DMS 273 (cell line): ENCODE measurements around the gene FSHB.
"Not testable (repeated sequence)": the region's sequence is repeated elsewhere in the genome, so short reads cannot be mapped to it uniquely, and the experiment has no call there.

ENCODE experiments used
- DNase-seq: peaks from one replicate; lab custom pipeline; 2025; ENCODE audit not compliant: unreplicated experiment; lab: John Stamatoyannopoulos, UW

Gene FSHB

DNA sequence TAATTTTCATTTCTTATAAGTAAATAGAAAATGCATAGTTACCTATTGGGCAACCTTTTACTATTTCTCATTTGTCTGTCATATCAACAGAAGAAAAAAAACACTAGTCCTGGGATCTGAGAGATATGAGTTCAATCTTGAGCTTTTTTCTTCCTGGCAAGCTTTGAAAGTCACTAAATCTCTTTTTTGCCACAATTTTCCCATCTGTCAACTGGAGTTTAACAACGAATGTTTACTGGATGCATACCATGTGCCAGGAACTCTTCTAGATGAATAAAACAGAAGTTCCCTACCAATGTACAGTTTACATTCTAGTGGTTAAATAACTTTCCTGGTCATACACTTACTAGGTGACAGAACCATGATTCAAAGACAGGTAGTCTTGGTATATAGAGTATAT is 31.0 kb downstream of the FSHB start:
- no peak for DNase-seq

DNA sequence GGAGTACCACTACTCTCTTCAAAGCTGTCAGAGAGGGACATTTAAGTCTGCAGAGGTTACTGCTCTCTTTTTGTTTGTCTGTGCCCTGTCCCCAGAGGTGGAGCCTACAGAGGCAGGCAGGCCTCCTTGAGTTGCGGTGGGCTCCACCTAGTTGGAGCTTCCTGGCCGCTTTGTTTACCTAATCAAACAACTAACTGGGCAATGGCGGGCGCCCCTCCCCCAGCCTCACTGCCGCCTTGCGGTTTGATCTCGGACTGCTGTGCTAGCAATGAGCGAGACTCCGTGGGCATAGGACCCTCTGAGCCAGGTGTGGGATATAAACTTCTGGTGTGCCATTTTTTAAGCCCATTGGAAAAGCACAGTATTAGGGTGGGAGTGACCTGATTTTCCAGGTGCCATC is 37.8 kb downstream of the FSHB start:
- not testable (repeated sequence) for DNase-seq

DNA sequence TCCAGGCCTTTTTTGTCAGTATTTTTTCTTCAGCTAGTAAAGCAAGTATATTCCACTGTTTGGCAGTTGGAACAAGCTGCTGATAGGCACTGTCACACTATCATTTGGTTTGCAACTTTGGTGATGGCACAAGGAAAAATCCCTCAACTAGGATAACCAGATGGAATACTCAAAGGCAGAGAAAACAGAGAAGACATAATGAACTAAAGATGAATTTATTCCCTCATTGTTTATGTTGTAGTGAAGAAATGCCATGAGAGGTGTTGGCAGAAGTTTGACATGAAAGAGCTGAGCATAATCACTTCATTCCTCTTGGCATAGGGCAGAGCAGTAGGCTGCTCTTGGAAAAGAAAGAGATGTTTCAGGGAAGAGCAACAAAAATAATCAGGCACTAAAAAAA is 39.9 kb downstream of the FSHB start:
- no peak for DNase-seq

DNA sequence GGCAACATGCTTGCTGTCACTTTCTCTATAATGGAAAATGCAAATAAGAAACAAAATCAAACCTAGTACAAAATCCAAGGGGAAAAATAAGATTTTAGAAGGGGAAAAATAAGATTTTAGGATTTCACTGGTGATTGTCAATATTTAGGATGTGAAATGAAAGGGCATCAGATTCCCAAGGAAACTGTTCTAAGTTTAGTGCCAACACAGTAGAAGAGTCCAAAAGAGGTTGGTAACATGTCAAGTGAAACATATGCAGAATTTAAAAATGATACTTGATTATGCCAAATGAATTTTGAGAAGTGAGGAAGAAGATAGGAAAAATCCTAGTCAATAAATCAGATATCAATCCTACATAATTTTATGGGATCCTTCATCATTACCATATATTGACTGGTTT is 46.4 kb downstream of the FSHB start:
- no peak for DNase-seq

DNA sequence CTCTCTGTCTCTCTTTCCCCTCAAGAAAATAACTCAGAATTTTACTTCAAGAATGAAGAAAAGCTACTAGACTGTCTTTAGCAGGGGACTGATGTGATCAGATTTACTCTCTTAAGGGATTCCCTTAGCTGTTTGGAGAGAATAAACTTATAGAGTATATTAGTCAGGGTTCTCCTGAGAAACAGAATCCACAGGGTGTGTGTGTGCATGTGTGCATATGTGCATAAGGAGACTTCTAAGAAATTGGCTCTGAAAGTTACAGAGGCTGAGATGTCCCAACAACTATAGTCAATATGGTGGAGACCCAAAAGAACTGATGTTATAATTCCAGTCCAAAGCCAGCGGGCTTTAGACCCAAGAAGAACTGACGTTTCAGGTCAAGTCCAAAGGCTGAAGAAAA is 49.0 kb downstream of the FSHB start:
- no peak for DNase-seq

DNA sequence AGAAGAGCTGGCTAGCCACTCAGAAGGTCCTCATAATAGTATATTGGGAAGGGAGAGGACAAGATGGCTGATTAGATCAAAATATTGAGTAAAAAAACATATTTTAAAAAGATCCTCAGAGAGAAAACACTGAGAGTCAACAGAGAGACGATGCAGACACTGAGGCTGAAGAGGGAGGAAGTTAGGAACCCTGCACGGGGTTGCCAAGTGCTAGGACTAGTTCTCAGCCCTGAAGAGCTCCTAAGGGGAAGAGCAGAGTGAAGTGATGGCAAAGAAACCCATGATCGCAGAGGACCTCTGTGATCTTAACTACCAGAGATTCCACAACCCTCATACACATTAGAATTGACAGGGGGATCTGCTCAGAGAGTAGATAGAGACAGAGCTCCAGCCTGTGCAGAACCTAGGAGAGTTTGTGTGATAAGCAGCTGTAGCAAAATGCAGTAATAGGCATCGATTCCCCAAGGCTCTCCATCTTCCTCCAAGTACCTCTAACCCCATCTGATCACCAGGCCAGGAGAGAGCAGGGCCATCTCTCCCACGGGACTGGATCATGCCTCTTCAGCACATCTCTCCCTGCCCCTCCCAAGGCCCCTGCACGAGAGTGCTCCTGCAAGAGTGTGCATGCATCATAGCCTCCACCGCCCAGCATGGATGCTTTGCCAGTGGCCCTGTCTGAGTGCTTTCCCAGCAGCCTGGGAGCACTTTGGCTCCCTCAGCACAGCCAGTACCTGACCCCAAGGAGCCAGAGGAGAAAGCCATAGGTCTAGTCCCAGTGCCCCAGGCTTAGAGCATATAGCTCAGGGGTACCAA is 50.9 kb downstream of the FSHB start:
- no peak for DNase-seq

DNA sequence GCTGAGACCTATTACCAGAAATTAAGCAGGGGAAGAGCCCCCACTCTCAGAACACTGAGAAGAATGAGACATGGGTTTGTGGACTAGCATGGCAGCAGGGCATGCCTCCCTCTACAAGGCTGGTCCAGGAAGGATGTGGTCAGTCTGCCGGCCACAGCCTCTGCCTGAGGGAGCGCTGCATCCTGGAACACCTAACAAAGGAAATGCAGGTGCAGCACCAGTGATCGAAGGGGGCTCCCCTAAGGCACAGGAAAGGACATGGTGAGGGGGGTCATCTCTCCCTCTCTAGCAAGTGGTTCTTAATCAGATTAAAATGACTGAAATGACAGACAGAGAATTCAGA is 51.4 kb downstream of the FSHB start:
- no peak for DNase-seq
